ENCODE data around the gene DALRD3.

Gene DALRD3

GRCh38 chr3:48983096-48983495 lies 35.3 kb downstream of the DALRD3 start:
- Mint-ChIP-seq H3K4me1 (ENCODE audit: low read depth) (peaks cover 6% of the 10 kb centered on the region), H3K36me3 (ENCODE audit: low read depth) (peaks cover 56% of the 10 kb centered on the region), H3K27ac (no peak overlapping the region), H3K9me3 (no peaks in the 10 kb centered on the region), H3K4me3 (no peak overlapping the region), H3K27me3 (no peaks in the 10 kb centered on the region)

- peaks cover 2% of the 10 kb centered on the region for H3K4me1 Mint-ChIP-seq (ENCODE audit: low read depth)
- peaks cover 61% of the 10 kb centered on the region for H3K36me3 Mint-ChIP-seq (ENCODE audit: low read depth)
- H3K27me3 Mint-ChIP-seq: no peaks in the 10 kb centered on the region
- no peak overlapping the region for H3K4me3 Mint-ChIP-seq
- H3K9me3 Mint-ChIP-seq: no peaks in the 10 kb centered on the region
- H3K27ac Mint-ChIP-seq: peak overlapping the region; percentile 34
Measured at GRCh38 chr3:48982686-48983085, 35.7 kb downstream of the DALRD3 start.

- H3K4me3 Mint-ChIP-seq: no peak overlapping the region
- H3K27ac Mint-ChIP-seq: no peak overlapping the region
- H3K27me3 Mint-ChIP-seq: no peaks in the 10 kb centered on the region
- no peaks in the 10 kb centered on the region for H3K9me3 Mint-ChIP-seq
- no peaks in the 10 kb centered on the region for H3K4me1 Mint-ChIP-seq (ENCODE audit: low read depth)
- H3K36me3 Mint-ChIP-seq (ENCODE audit: low read depth): peaks cover 62% of the 10 kb centered on the region
Measured at GRCh38 chr3:48982016-48982415, 36.4 kb downstream of the DALRD3 start.

- H3K27ac Mint-ChIP-seq: no peak overlapping the region
- no peaks in the 10 kb centered on the region for H3K9me3 Mint-ChIP-seq
- no peaks in the 10 kb centered on the region for H3K27me3 Mint-ChIP-seq
- H3K4me3 Mint-ChIP-seq: no peak overlapping the region
- H3K4me1 Mint-ChIP-seq (ENCODE audit: low read depth): no peaks in the 10 kb centered on the region
- H3K36me3 Mint-ChIP-seq (ENCODE audit: low read depth): peaks cover 63% of the 10 kb centered on the region
Measured at GRCh38 chr3:48980295-48980694, 38.1 kb downstream of the DALRD3 start.

- Mint-ChIP-seq H3K4me1 (ENCODE audit: low read depth) (no peaks in the 10 kb centered on the region), H3K9me3 (no peaks in the 10 kb centered on the region), H3K4me3 (no peak overlapping the region), H3K27ac (no peak overlapping the region), H3K27me3 (no peaks in the 10 kb centered on the region), H3K36me3 (ENCODE audit: low read depth) (peaks cover 66% of the 10 kb centered on the region)
Measured at GRCh38 chr3:48979451-48979850, 38.9 kb downstream of the DALRD3 start.

- no peaks in the 10 kb centered on the region for H3K27me3 Mint-ChIP-seq
- H3K9me3 Mint-ChIP-seq: no peaks in the 10 kb centered on the region
- H3K27ac Mint-ChIP-seq: no peak overlapping the region
- peaks cover 66% of the 10 kb centered on the region for H3K36me3 Mint-ChIP-seq (ENCODE audit: low read depth)
- no peaks in the 10 kb centered on the region for H3K4me1 Mint-ChIP-seq (ENCODE audit: low read depth)
- no peak overlapping the region for H3K4me3 Mint-ChIP-seq
Measured at GRCh38 chr3:48974076-48974864, 44.1 kb downstream of the DALRD3 start.

- Mint-ChIP-seq H3K4me3 (no peak overlapping the region), H3K4me1 (ENCODE audit: low read depth) (peaks cover 3% of the 10 kb centered on the region), H3K27ac (no peak overlapping the region), H3K9me3 (no peaks in the 10 kb centered on the region), H3K27me3 (no peaks in the 10 kb centered on the region), H3K36me3 (ENCODE audit: low read depth) (peaks cover 72% of the 10 kb centered on the region)
Measured at GRCh38 chr3:48970586-48970985, 47.8 kb downstream of the DALRD3 start.

- peaks cover 3% of the 10 kb centered on the region for H3K4me1 Mint-ChIP-seq (ENCODE audit: low read depth)
- peaks cover 66% of the 10 kb centered on the region for H3K36me3 Mint-ChIP-seq (ENCODE audit: low read depth)
- no peaks in the 10 kb centered on the region for H3K27me3 Mint-ChIP-seq
- H3K4me3 Mint-ChIP-seq: no peak overlapping the region
- no peaks in the 10 kb centered on the region for H3K9me3 Mint-ChIP-seq
- no peak overlapping the region for H3K27ac Mint-ChIP-seq
Measured at GRCh38 chr3:48966876-48967361, 51.5 kb downstream of the DALRD3 start.

- Mint-ChIP-seq H3K4me3 (no peak overlapping the region), H3K27me3 (no peaks in the 10 kb centered on the region), H3K36me3 (ENCODE audit: low read depth) (peaks cover 66% of the 10 kb centered on the region), H3K9me3 (no peaks in the 10 kb centered on the region), H3K27ac (no peak overlapping the region), H3K4me1 (ENCODE audit: low read depth) (peaks cover 3% of the 10 kb centered on the region)
Measured at GRCh38 chr3:48966367-48966766, 52.0 kb downstream of the DALRD3 start.

Data from stimulated activated naive CD8-positive, alpha-beta T cell treated with anti-CD3 and anti-CD28 coated beads, Interleukin-15, Interleukin-2, amounts not matched to agents 100 ng/mL and 50 ng/mL, for 24 hours (primary cell).